Immature natural killer cell (primary cell): ENCODE measurements around the gene ZNF784. TPM values are rescaled to one million over a fixed set of nuclear protein-coding genes. Genes with fewer than 3 reads are reported as not detected.

Source experiments
- DNase-seq, 3 donors: peaks; one replicate each; pipeline ENCODE4 v3.0.0; 2022; ENCODE audit warnings: mixed read lengths in 1 of 3
- H3K27ac Mint-ChIP-seq, 6 donors: one replicate each; pipeline ENCODE4 v1.8.0; 2020; ENCODE audit warnings: mixed read lengths in 6 of 6, mild to moderate bottlenecking in 5 of 6, inconsistent platforms in 4 of 6, moderate library complexity in 3 of 6
- H3K27me3 Mint-ChIP-seq, 3 donors: one replicate each; pipeline ENCODE4 v1.8.0; 2020 to 2021; ENCODE audit warnings: low read depth in 3 of 3, mild to moderate bottlenecking in 3 of 3, mixed read lengths in 3 of 3, moderate library complexity in 3 of 3, inconsistent platforms in 1 of 3
- H3K36me3 Mint-ChIP-seq, 3 donors: one replicate each; pipeline ENCODE4 v1.8.0; 2020; ENCODE audit warnings: mixed read lengths in 3 of 3, inconsistent platforms in 2 of 3, mild to moderate bottlenecking in 2 of 3
- H3K4me1 Mint-ChIP-seq, 2 donors: one replicate each; pipeline ENCODE4 v1.8.0; 2020; ENCODE audit warnings: inconsistent platforms in 2 of 2, mild to moderate bottlenecking in 2 of 2, mixed read lengths in 2 of 2, moderate library complexity in 1 of 2
- H3K4me3 Mint-ChIP-seq, 5 donors: one replicate each; pipeline ENCODE4 v1.8.0; 2020; ENCODE audit warnings: mild to moderate bottlenecking in 5 of 5, mixed read lengths in 5 of 5, inconsistent platforms in 3 of 5, moderate library complexity in 3 of 5
- H3K9me3 Mint-ChIP-seq, 6 donors: one replicate each; pipeline ENCODE4 v1.8.0; 2020; ENCODE audit warnings: mild to moderate bottlenecking in 6 of 6, mixed read lengths in 6 of 6, inconsistent platforms in 4 of 6, moderate library complexity in 3 of 6
- polyA plus RNA-seq, 3 donors: library from polyadenylated mRNA; unstranded; fragments of 300-500 nt; fragmentation: Illumina TruSeq; gene quantifications; one replicate each; pipeline ENCODE4 v1.2.3, GENCODE V29; 2021

Gene ZNF784
- polyA plus RNA-seq, 3 donors from 2014 or later: 0.59 to 0.78 (median 0.62) TPM

DNA sequence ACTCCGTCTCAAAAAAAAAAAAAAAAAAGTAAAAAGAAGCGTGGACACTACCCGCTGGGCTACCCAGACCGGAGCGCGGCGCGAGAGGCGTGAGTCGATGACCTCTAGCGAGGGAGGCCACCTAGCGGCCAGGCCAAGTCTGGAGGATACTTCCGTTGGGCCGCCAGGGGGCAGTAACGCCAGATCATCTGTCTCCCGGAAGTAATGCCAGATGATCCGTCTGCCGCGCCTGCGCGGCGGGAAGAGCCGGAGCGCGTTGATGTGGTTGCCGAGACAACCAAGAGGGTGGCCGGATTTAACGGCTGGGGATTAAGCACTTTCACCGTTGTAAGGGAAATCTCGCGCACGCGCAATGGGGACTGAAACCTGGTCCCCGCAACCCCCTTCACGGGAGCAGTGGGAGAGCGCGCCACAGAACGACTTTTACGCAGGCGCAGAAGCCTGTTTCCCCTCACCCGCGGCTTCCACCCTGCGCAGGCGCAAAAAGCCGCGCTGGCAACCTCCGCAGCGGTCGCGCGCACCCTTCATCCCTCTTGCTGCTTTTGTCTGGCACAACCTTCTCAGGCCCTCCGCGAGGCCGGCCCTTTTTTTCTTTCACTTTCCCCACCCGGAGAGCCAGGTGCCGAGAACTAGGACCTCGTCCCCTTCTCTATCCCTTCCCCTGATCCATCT lies 29.4 kb upstream of the ZNF784 start:
- no peaks in the 10 kb centered on the region for H3K9me3 Mint-ChIP-seq
- peak; percentile 99 to 100 (median 100) for DNase-seq
- peaks cover 32 to 46% of the 10 kb centered on the region in 2 donors for H3K4me1 Mint-ChIP-seq
- H3K4me3 Mint-ChIP-seq: peak overlapping the region; percentile 92 to 99 (median 94)
- H3K27ac Mint-ChIP-seq: peak overlapping the region; percentile 94 to 99 (median 98)
- H3K27me3 Mint-ChIP-seq: peaks cover 17 to 26% (median 26%) of the 10 kb centered on the region in 3 donors
- H3K36me3 Mint-ChIP-seq: no peaks in the 10 kb centered on the region

DNA sequence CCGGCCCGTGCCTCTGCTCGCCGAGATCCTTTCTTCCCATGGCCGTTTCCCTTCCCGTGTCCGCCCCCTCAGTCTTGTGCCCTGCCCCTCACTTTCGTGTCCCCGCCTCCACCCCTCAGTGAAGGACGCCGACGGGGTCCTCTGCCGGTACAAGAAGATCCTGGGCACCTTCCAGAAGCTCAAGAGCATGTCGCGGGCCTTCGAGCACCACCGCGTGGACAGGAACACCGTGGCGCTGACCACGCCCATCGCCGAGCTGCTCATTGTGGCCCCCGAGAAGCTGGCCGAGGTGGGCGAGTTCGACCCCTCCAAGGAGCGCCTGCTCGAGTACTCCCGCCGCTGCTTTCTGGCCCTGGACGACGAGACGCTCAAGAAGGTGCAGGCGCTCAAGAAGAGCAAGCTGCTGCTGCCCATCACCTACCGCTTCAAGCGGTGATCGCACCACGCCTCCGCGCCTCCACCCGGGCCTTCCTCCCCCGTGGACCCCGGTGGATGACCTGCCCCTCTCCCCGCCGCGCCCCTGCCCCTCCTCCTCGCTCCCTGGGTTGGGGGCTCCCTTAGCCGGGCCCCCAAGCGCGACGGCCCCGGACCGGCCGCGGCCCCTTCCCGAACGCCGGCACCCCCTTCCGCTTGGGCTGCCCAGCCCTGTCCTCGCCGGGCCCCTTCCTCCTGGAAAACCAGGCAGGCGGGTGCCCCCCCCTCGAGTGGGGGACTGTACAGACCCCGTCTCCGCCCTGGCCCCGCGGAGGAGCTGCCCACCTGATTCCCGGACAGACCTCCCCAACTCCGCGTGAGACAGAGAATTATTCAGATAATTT lies 28.2 kb upstream of the ZNF784 start:
- H3K9me3 Mint-ChIP-seq: no peaks in the 10 kb centered on the region
- no peak for DNase-seq
- H3K27me3 Mint-ChIP-seq: peaks cover 17 to 29% (median 26%) of the 10 kb centered on the region in 3 donors
- peak overlapping the region in 1 of 5 donors; percentile 33 for H3K4me3 Mint-ChIP-seq
- peak overlapping the region in 1 of 6 donors; percentile 62 for H3K27ac Mint-ChIP-seq
- H3K4me1 Mint-ChIP-seq: peaks cover 24 to 41% of the 10 kb centered on the region in 2 donors
- no peaks in the 10 kb centered on the region for H3K36me3 Mint-ChIP-seq

DNA sequence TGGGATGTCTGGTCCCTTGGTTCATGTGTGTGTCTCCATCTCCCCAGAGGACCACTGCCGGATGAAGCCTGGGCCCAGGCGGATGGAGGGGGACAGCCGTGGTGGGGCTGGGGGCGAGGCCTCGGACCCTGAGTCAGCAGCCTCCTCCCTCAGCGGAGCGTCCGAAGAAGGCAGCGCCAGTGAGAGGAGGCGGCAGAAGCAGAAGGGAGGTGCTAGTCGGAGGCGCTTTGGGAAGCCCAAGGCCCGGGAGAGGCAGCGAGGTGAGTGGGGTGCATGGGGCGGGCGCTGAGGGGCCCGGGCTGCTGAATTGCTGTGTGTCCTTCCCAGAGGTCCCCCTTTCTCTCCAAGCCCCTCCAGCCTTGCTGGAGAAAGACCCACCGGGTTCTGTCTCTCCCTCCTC lies 26.9 kb upstream of the ZNF784 start:
- peaks cover 17 to 28% (median 23%) of the 10 kb centered on the region in 3 donors for H3K27me3 Mint-ChIP-seq
- no peaks in the 10 kb centered on the region for H3K9me3 Mint-ChIP-seq
- peak overlapping the region in 1 of 5 donors; percentile 49 for H3K4me3 Mint-ChIP-seq
- DNase-seq: no peak
- H3K36me3 Mint-ChIP-seq: no peaks in the 10 kb centered on the region
- no peak overlapping the region for H3K27ac Mint-ChIP-seq
- peaks cover 18 to 35% of the 10 kb centered on the region in 2 donors for H3K4me1 Mint-ChIP-seq

DNA sequence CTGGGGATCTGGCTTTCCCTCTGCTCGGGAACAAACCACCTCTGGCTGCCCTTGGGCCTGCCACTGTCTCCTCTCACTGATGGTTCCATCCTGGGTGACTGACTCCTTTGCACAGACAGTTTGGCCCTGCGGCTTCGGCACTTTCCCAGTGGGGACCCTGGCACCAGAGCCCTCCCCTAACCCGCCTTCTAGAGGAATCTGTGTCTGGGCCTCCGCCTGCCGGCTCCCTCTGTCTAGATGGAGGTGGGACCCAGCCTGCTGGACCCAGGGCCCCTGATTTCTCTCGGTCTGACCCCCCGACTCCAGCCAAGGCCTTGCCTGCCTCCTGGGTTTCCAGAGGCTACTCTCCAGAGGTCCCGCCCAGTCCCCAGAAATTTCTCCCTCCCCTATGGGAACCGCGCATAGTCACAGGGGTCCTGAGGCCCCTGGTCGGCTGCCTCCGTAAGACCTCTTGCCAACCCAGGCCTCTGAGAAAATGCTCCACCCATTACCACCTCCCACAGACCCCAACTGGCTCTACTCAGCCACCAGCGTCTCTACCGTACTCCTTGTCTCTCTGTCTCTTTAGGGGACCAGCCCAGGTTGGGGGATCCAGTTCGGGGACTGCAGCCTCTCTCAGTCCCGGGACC lies 26.4 kb upstream of the ZNF784 start:
- Mint-ChIP-seq H3K27ac (no peak overlapping the region), H3K4me1 (peaks cover 12 to 30% of the 10 kb centered on the region in 2 donors), H3K4me3 (peak overlapping the region in 4 of 5 donors; percentile 29 to 52 (median 46)), H3K27me3 (peaks cover 17 to 27% (median 19%) of the 10 kb centered on the region in 3 donors), H3K9me3 (no peaks in the 10 kb centered on the region), H3K36me3 (no peaks in the 10 kb centered on the region)
- DNase-seq: no peak

DNA sequence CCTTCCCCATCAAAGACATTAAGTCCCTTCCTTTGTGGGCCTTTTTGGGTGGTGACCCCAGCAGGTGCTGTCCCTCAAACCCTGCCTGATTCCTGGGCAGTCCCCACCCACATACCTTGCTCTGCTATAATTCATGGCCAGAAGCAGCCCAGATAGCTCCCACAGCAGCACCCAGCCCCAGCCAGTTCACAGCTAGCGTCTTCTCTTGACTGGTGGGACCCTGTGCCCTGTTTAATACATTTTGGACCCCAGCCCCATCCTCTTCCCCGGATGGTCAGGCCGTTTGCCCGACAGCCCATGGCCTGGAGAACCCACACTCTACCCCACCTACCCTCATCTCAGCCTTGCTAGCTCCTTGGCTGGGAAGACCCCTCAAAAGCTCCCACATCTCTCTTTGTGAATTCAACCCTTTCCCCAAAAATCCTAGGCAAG lies 25.8 kb upstream of the ZNF784 start:
- Mint-ChIP-seq H3K4me3 (peak overlapping the region in 4 of 5 donors; percentile 17 to 52 (median 36)), H3K4me1 (peaks cover 9 to 29% of the 10 kb centered on the region in 2 donors), H3K9me3 (no peaks in the 10 kb centered on the region), H3K36me3 (no peaks in the 10 kb centered on the region), H3K27me3 (peaks cover 14 to 25% (median 15%) of the 10 kb centered on the region in 3 donors), H3K27ac (no peak overlapping the region)
- DNase-seq: no peak

DNA sequence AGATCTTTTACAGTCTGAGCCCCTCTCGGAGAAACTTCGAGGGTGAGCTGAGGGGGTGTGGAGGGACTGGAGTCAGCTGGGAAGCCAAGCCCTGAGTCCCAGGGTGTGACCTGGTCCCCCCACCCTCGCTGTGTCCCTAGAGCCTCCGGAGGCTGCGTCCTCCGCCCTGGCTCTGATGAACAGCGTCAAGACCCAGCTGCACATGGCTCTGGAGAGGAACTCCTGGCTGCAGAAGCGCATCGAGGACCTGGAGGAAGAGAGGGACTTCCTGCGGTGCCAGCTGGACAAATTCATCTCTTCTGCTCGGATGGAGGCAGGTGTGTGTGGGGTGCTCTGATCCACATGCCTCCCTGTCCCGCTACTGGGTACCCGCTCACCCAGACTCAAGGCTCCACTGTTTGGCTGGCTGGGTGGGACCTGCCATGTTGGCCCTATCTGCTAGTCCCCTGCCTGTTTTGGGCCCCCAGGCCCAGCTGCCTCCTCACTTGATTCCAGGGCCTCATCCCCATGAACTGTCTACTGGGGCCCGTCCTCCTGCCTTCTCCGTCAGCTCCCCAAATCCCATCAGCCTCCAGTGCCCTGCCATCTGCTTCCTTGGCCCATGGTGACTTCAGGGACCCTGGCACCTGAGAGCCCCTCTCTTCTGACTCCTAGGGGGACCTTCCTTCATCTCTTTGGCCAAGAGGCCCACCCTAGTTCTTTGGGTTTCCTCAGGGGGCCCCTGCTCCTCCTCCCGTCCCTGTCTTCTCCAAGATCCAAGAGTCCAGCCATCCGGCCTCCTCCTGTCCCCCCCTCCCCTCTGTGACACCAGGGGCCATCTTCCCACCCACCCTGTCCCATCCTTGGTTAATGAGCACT lies 25.1 kb upstream of the ZNF784 start:
- Mint-ChIP-seq H3K4me3 (peak overlapping the region; percentile 57 to 74 (median 61)), H3K27ac (peak overlapping the region in 2 of 6 donors; percentile 40 to 62), H3K9me3 (no peaks in the 10 kb centered on the region), H3K36me3 (no peaks in the 10 kb centered on the region), H3K4me1 (peaks cover 9 to 31% of the 10 kb centered on the region in 2 donors), H3K27me3 (peaks cover 11 to 19% (median 12%) of the 10 kb centered on the region in 3 donors)
- no peak for DNase-seq

DNA sequence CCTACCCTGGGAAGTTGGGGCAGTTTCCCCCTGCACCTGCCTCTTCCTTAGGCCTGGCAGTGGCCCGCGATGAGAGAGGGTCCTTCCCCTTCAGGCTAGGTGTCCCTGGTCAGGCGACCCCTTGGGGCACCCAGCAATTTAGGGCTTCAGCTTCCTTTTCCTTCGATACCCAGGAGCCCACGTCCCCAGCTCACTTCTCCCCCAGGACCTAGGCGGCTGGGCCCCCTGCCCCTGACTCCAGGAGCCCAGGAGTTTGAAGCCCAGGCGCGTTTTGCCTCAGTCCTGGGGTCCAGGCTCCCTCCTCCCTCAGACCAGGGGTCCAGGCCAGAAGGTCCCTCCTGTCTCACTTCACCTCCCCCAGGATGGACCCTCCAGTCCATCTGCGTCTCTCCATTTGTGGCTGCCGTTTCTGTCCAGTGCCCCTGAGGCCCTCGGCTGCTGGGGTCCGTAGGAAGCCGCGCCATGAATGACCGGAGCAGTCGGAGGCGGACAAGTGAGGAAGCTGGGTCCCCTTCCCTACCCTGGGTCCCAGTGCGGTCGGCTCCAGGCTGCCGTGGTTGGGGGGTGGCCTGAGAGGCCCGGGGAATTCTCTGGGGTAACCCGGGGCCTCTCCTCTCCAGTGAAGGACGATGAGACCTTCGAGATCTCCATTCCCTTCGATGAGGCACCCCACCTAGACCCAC lies 24.4 kb upstream of the ZNF784 start:
- peaks cover 9 to 34% of the 10 kb centered on the region in 2 donors for H3K4me1 Mint-ChIP-seq
- H3K9me3 Mint-ChIP-seq: no peaks in the 10 kb centered on the region
- H3K27ac Mint-ChIP-seq: no peak overlapping the region
- H3K36me3 Mint-ChIP-seq: no peaks in the 10 kb centered on the region
- DNase-seq: no peak
- peak overlapping the region; percentile 41 to 75 (median 66) for H3K4me3 Mint-ChIP-seq
- peaks cover 3 to 11% (median 4%) of the 10 kb centered on the region in 3 donors for H3K27me3 Mint-ChIP-seq

DNA sequence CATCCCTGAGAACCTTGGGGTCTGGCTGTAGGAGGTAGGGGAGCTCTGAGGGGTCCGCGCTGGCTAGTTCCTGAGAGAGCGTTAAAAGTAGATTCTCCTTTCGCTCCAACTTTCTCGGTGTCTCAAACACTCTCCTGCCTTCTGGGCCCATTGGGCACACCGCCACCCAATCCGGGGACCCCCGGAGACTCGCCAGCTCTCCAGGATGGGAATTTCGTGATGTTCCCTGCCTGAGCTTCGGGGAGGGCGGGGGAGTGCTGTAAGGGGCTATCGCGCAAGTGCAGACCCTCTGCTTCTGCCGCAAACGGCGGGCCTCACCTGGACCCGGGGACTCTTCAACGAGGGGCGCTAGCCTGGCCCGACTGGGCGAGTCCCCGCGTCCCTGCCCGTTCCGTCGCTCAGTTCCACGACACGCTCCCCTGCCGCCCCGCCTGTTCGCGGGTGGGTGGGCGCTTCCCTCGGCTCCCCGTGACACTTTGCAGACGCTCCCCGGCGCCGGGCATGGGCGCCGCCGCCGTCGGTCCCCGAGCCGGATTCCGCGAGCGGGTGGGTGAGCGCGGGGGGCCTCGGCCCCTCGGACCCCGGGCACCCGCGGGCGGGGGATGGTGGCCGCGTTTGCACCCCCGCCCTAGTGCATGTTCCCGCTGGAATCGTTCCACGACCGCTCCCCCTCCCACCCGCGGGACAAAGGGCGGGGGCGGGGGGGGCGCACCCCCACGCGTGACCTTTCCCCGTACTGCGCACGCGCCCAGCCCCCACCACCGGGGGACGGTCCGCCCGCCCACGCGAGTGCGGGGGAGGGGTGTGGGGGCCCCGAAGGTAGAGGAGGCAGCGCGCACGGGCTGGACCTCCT lies 23.6 kb upstream of the ZNF784 start, which contains the start of gene CCDC106:
Gene CCDC106 (plus strand): TSS at position 481 of the 853 bp plus-strand sequence. CDS start 835 bp downstream, outside the sequence.
- Mint-ChIP-seq H3K9me3 (no peaks in the 10 kb centered on the region), H3K4me1 (peaks cover 16 to 36% of the 10 kb centered on the region in 2 donors), H3K27ac (peak within 1 kb of the TSS in 3 of 6 donors; percentile 35 to 64 (median 45)), H3K36me3 (no peaks in the 10 kb centered on the region), H3K4me3 (peak within 1 kb of the TSS; percentile 70 to 82 (median 78)), H3K27me3 (peaks cover 0 to 8% (median 5%) of the 10 kb centered on the region in 3 donors)
- peak; percentile 40 to 55 (median 41) for DNase-seq

DNA sequence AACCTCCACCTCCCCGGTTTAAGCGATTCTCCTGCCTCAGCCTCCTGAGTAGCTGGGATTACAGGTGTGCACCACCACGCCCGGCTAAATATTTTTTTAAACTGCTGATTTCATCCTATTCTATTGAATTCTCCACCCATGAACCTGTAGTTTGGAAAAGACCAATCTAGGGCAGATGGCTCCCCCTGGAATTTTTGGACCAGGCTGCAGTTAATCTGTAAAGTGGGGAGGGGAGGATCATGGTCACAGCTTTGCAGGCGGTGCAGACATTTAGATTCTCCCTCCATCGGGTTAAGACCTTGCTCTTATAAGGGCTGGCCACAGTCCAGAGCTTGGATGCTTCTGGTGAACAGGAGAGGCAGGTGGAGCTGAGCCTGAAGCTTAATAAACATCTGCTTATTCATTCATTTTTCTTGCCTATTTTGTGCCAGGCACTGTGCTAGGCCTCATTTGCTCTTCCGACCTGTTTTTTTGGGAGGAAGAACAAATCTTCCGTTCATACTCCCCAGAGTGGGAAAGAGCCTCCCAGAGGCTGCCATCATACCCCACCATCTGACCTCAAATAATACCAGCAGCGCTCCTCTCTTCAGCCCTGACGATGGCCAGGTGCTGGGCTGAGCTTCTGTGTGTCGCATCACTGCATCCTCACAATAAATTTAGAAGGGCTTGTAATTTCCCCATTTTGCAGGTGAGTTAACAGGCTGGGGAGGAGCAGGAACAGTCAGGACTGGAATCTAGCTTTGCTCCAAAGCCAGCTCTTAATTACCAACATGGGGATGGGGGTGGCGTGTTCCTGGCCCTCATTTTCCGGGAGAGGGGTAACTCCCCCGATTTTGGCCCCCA lies 22.7 kb upstream of the ZNF784 start:
- H3K27me3 Mint-ChIP-seq: peaks cover 0 to 10% (median 5%) of the 10 kb centered on the region in 3 donors
- H3K36me3 Mint-ChIP-seq: no peaks in the 10 kb centered on the region
- peak overlapping the region; percentile 55 to 82 (median 78) for H3K4me3 Mint-ChIP-seq
- no peaks in the 10 kb centered on the region for H3K9me3 Mint-ChIP-seq
- H3K4me1 Mint-ChIP-seq: peaks cover 22 to 41% of the 10 kb centered on the region in 2 donors
- peak overlapping the region in 2 of 6 donors; percentile 35 to 64 for H3K27ac Mint-ChIP-seq
- DNase-seq: no peak

DNA sequence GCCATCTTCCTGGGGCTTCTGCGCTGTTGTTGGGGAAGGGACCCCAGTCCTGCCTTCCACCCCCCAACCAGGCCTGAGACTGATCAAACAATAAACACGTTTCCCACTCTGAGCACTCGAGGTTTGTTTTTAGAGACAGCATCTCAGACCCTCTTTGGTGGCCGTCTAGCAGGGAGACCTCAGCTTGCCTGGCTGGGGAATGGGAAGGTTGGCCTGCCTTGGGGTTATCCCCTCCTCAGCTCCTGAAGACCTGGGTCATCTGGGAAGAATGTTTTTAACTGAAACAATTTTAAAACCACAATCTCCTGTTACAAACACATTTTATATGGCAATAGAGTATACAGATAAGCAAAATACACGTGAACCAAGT lies 21.1 kb upstream of the ZNF784 start:
- no peaks in the 10 kb centered on the region for H3K9me3 Mint-ChIP-seq
- no peaks in the 10 kb centered on the region for H3K36me3 Mint-ChIP-seq
- peak overlapping the region in 1 of 6 donors; percentile 7 for H3K27ac Mint-ChIP-seq
- peaks cover 33 to 53% of the 10 kb centered on the region in 2 donors for H3K4me1 Mint-ChIP-seq
- peaks cover 3 to 10% (median 6%) of the 10 kb centered on the region in 3 donors for H3K27me3 Mint-ChIP-seq
- DNase-seq: no peak
- peak overlapping the region in 4 of 5 donors; percentile 40 to 69 (median 56) for H3K4me3 Mint-ChIP-seq
